Heart left ventricle (tissue), 16 donors: ENCODE results near the gene LAMTOR2. TPM values are rescaled to one million over a fixed set of nuclear protein-coding genes. Genes with fewer than 3 reads are reported as not detected.

Source experiments
- ATAC-seq, 4 donors: fragments of 200-7000 bp; cut with Tn5 transposase; one replicate each; pipeline ENCODE4 v1.9.1; 2020 to 2022; ENCODE audit warnings: moderate library complexity in 4 of 4, mild to moderate bottlenecking in 3 of 4, moderate number of reproducible peaks in 1 of 4
- DNase-seq, 5 donors: peaks; one replicate each; pipeline ENCODE4 v3.0.0-alpha.2; 2020
- H3K27ac ChIP-seq, 12 donors: fragments of 200-600 bp; sonication (generic) in 4 of 12; one replicate each; pipeline versions ENCODE4 v1.5.0 to v1.8.0; 2016 to 2022; ENCODE audit warnings: mild to moderate bottlenecking in 2 of 12
- H3K27me3 ChIP-seq, 9 donors: fragments of 200-600 bp; sonication (generic) in 2 of 9; one replicate each; pipeline versions ENCODE4 v1.5.1 to v1.8.0; 2016 to 2022; ENCODE audit warnings: mild to moderate bottlenecking in 3 of 9
- H3K36me3 ChIP-seq, 9 donors: fragments of 200-600 bp; sonication (generic) in 2 of 9; one replicate each; pipeline versions ENCODE4 v1.5.0 to v1.8.0; 2018 to 2022; ENCODE audit warnings: mild to moderate bottlenecking in 2 of 9
- H3K4me1 ChIP-seq, 12 donors: fragments of 200-600 bp; sonication (generic) in 4 of 12; one replicate each; pipeline versions ENCODE4 v1.5.0 to v1.8.0; 2016 to 2022; ENCODE audit warnings: mild to moderate bottlenecking in 3 of 12
- H3K4me3 ChIP-seq, 12 donors: fragments of 200-600 bp; sonication (generic) in 4 of 12; one replicate each; pipeline versions ENCODE4 v1.5.0 to v1.8.0; 2017 to 2022; ENCODE audit warnings: mild to moderate bottlenecking in 9 of 12, moderate library complexity in 4 of 12
- H3K9me3 ChIP-seq, 12 donors: fragments of 200-600 bp; sonication (generic) in 4 of 12; one replicate each; pipeline versions ENCODE4 v1.5.0 to v1.8.0; 2016 to 2022; ENCODE audit warnings: mild to moderate bottlenecking in 1 of 12
- CTCF ChIP-seq, 12 donors: fragments of 200-600 bp; sonication (generic) in 4 of 12; IDR thresholded peaks; one replicate each; pipeline versions ENCODE4 v1.5.0 to v1.8.0; 2018 to 2022; ENCODE audit warnings: antibody characterized with exemption in 12 of 12, mild to moderate bottlenecking in 5 of 12
- POLR2A ChIP-seq, 2 donors: fragments of 450-650 bp; IDR thresholded peaks; one replicate each; pipeline ENCODE4 v1.6.1; 2017; ENCODE audit warnings: antibody characterized with exemption in 2 of 2, mild to moderate bottlenecking in 2 of 2, moderate library complexity in 2 of 2
- WGBS, 4 donors: extraction: QIAGEN DNeasy Blood & Tissue Kit in 2 of 4; methylation state at CpG; one replicate each; pipeline versions ENCODE4 v1.1.5 to v1.1.7; 2013 to 2018; 5-methylcytosine and 5-hydroxymethylcytosine counted together
- intact Hi-C, 10 donors: fragments of 100-400 bp; cut with DNase I; formaldehyde crosslinking; loops; one replicate each; pipeline versions ENCODE4 v1.11.1 to v1.14.2; 2022
- polyA plus RNA-seq, 2 donors: library from polyadenylated mRNA; stranded (reverse); fragments of 200-250 nt; gene quantifications; one replicate each; pipeline ENCODE4 v1.2.3, GENCODE V29; 2013
- total RNA-seq, 9 donors: library from RNA; depleted of rRNA in 2 of 9; stranded (reverse); fragments of >200 nt in 2 of 9; fragmentation: NEBNext Ultra II Directional in 3 of 9; extraction: Animal tissue kit (Norgen Biotek cat#: 25700) in 3 of 9; gene quantifications; one replicate each; pipeline versions ENCODE4 v1.1.0 to v1.2.4, GENCODE V29; 2016 to 2023
- donor health status: ischemic (EF 13 %, LVEDD 7.1; RV severe dilation, severe dysfunction).
- donor health status: healthy with polysubstance abuse.
- donor health status: DM: no; HTN: yes; CAD: no.
- donor health status: DM: no; HTN: no; CAD: no.
- donor health status: ischemic (EF 25% LVEDD 6.9; RV normal size, moderate dysfunction).
- donor health status: ischemic (EF 25% LVEDD 5.7; RV mildly dilated, moderate dysfunction).
- donor health status: healthy.
- donor health status: DM: yes; HTN: yes; CAD: no.
- donor health status: ischemic (EF 35%, LVEDD 5.7; RV mildly dilated, moderate dysfunction).
- donor health status: nonischemic (EF 11% LVEDD 7.7; RV severe dilation, severe dysfunction).
- donor health status: DM: yes; HTN: yes; CAD: no.
- donor health status: PGD.
- donor health status: ischemic (EF 29% LVEDD 5.4; RV normal size, mild dysfunction).
- donor health status: nonischemic (EF 23%, LVEDD 6.1; RV moderate dilation, normal function).

The LAMTOR2 gene
- total and polyA plus RNA-seq, 11 donors = 51.5 to 106 (median 63.1) TPM

- Histone ChIP-seq H3K9me3 (no peaks in the 10 kb centered on the region), H3K27me3 (no peaks in the 10 kb centered on the region), H3K27ac (no peak overlapping the region), H3K4me3 (no peak overlapping the region), H3K36me3 (no peaks in the 10 kb centered on the region), H3K4me1 (peaks cover 0 to 34% (median 15%) of the 10 kb centered on the region in 12 donors)
- no peak for TF ChIP-seq CTCF (IDR thresholded peaks at IDR 0.05)
- TF ChIP-seq POLR2A (IDR thresholded peaks at IDR 0.05) = no peak
- DNase-seq (no peak), ATAC-seq (no peak)
- WGBS, 4 donors = 52 to 64% (median 57%) methylated on average over 2 of the region's 2 CpGs
- intact Hi-C loops = loop anchor here in 6 of 10 donors (1.0 to 5.0 kb wide), 4 partner anchors 39 to 133 kb away; no protein-coding TSS in a partner anchor
Measured at GRCh38 chr1:156091610-156092009, 37.0 kb downstream of the LAMTOR2 start.

- peak overlapping the region in 11 of 12 donors; percentile 57 to 92 (median 86) for H3K27ac ChIP-seq
- intact Hi-C loops = loop anchor here in 9 of 10 donors (1.0 to 2.0 kb wide), 3 partner anchors 33 to 35 kb away; no protein-coding TSS in a partner anchor
- H3K9me3 ChIP-seq = no peaks in the 10 kb centered on the region
- peak overlapping the region in 2 of 12 donors; percentile 27 for H3K4me3 ChIP-seq
- H3K27me3 ChIP-seq = no peaks in the 10 kb centered on the region
- no peaks in the 10 kb centered on the region for H3K36me3 ChIP-seq
- WGBS, 4 donors = 78 to 89% (median 83%) methylated on average over 3 of the region's 3 CpGs
- peaks cover 0 to 42% (median 25%) of the 10 kb centered on the region in 12 donors for H3K4me1 ChIP-seq
- TF ChIP-seq CTCF (IDR thresholded peaks at IDR 0.05) (no peak), POLR2A (IDR thresholded peaks at IDR 0.05) (no peak)
- no peak for ATAC-seq
- DNase-seq = no peak
Measured at GRCh38 chr1:156095906-156096508, 41.4 kb downstream of the LAMTOR2 start.

GRCh38 chr1:156096640-156097391, 42.2 kb downstream of the LAMTOR2 start:
- no peaks in the 10 kb centered on the region for H3K27me3 ChIP-seq
- 19 to 24% (median 22%) methylated on average over 10 to 14 of the region's 14 CpGs for WGBS, 4 donors
- H3K27ac ChIP-seq = peak overlapping the region; percentile 51 to 92 (median 86)
- intact Hi-C loops = loop anchor here in 9 of 10 donors (1.0 to 2.0 kb wide), 3 partner anchors 32 to 34 kb away; no protein-coding TSS in a partner anchor
- no peaks in the 10 kb centered on the region for H3K9me3 ChIP-seq
- H3K4me1 ChIP-seq = peaks cover 0 to 46% (median 28%) of the 10 kb centered on the region in 12 donors
- H3K36me3 ChIP-seq = no peaks in the 10 kb centered on the region
- no peak for TF ChIP-seq POLR2A (IDR thresholded peaks at IDR 0.05)
- TF ChIP-seq CTCF (IDR thresholded peaks at IDR 0.05) = peak; percentile 89 to 99 (median 97)
- DNase-seq = peak; percentile 91 to 95 (median 91)
- peak overlapping the region in 3 of 12 donors; percentile 16 to 27 (median 27) for H3K4me3 ChIP-seq
- ATAC-seq = peak; percentile 91 to 96 (median 95)
